GM12878 (cell line): ENCODE data around the gene CYB5A.

Experiments used
- EZH2 ChIP-seq: IDR thresholded peaks from 2 replicates; pipeline ENCODE4 v1.6.1; 2012; ENCODE audit warnings: low read depth, mild to moderate bottlenecking, control low read depth, inconsistent platforms, low read length, borderline replicate concordance; ENCODE audit not compliant: control insufficient read depth
- POLR2A ChIP-seq: IDR thresholded peaks from 2 replicates; pipeline ENCODE4 v1.6.1; 2011; ENCODE audit warnings: low read depth, mild to moderate bottlenecking, low read length
- RBBP5 ChIP-seq: fragments of 200-600 bp; sonication (generic); conservative IDR thresholded peaks from 2 replicates; pipeline ENCODE4 v1.6.1; 2016
- SREBF1 ChIP-seq: IDR thresholded peaks from 2 replicates; pipeline ENCODE4 v1.6.1; 2012; ENCODE audit warnings: mild to moderate bottlenecking, low read length
- TF ChIP-seq, protein P1 (sequence below), 3 experiments: IDR thresholded peaks in 2 of 3; conservative IDR thresholded peaks in 1 of 3; 2 replicates each; pipeline ENCODE4 v1.5.1; 2011; ENCODE audit warnings: low read depth in 3 of 3, low read length in 3 of 3, mild to moderate bottlenecking in 3 of 3, control low read depth in 2 of 3, moderate library complexity in 2 of 3, inconsistent platforms in 1 of 3, mixed read lengths in 1 of 3; ENCODE audit not compliant: control insufficient read depth in 2 of 3, insufficient read depth in 1 of 3; ENCODE audit errors: extremely low read depth in 1 of 3
- TF ChIP-seq, protein P2 (sequence below): IDR thresholded peaks from 2 replicates; pipeline ENCODE4 v1.6.1; 2011; ENCODE audit warnings: borderline replicate concordance, low read depth, mild to moderate bottlenecking, moderate library complexity, mixed read lengths, low read length; ENCODE audit not compliant: insufficient read depth; ENCODE audit errors: extremely low read length

DNA sequence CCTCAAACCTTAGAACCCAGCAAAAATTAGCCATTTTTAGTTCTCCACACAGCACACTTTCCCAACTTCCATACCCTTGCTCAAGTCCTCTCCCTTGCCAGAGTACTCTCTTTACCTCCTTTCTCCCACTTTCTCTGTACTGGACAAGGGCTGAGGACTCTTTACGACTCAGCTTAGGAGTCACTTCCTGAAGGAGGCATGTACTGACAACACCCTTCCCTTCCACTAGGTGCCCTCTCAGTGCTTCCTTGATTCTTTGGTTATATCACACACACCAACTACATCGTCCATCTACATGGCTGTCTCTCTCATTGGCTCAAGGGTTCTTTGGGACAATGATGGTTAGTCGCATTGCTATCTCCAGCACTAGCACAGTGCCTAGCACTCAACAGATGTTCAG lies 18.6 kb upstream of the CYB5A start:
- TF ChIP-seq EZH2 = no peak
- TF ChIP-seq, protein P1, sequence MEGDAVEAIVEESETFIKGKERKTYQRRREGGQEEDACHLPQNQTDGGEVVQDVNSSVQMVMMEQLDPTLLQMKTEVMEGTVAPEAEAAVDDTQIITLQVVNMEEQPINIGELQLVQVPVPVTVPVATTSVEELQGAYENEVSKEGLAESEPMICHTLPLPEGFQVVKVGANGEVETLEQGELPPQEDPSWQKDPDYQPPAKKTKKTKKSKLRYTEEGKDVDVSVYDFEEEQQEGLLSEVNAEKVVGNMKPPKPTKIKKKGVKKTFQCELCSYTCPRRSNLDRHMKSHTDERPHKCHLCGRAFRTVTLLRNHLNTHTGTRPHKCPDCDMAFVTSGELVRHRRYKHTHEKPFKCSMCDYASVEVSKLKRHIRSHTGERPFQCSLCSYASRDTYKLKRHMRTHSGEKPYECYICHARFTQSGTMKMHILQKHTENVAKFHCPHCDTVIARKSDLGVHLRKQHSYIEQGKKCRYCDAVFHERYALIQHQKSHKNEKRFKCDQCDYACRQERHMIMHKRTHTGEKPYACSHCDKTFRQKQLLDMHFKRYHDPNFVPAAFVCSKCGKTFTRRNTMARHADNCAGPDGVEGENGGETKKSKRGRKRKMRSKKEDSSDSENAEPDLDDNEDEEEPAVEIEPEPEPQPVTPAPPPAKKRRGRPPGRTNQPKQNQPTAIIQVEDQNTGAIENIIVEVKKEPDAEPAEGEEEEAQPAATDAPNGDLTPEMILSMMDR (IDR thresholded peaks at IDR 0.05 in 2 of 3, conservative IDR thresholded peaks at IDR 0.05 in 1 of 3; ENCODE audit: control insufficient read depth in 2 of 3, extremely low read depth in 1 of 3, insufficient read depth in 1 of 3, low read depth in 3 of 3, low read length in 3 of 3) = peak; percentile 25 to 35 (median 30); a peak in 4 of 6 replicates
- no peak for TF ChIP-seq SREBF1
- TF ChIP-seq POLR2A = no peak
- TF ChIP-seq, protein P2, sequence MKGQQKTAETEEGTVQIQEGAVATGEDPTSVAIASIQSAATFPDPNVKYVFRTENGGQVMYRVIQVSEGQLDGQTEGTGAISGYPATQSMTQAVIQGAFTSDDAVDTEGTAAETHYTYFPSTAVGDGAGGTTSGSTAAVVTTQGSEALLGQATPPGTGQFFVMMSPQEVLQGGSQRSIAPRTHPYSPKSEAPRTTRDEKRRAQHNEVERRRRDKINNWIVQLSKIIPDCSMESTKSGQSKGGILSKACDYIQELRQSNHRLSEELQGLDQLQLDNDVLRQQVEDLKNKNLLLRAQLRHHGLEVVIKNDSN = no peak
- no peak for TF ChIP-seq RBBP5
